GM13977 (cell line): Measurements from ENCODE around the gene PARD3.

ENCODE experiments used
- DNase-seq: peaks from one replicate; pipeline ENCODE4 v3.0.0; 2012; ENCODE audit warnings: low spot score
- CTCF ChIP-seq: IDR thresholded peaks from 2 replicates; pipeline ENCODE4 v1.5.1; 2012; ENCODE audit warnings: mild to moderate bottlenecking, control low read depth; ENCODE audit not compliant: insufficient read depth; ENCODE audit errors: extremely low read depth, missing control alignments
- in situ Hi-C: fragments of 300-500 bp; cut with MboI; formaldehyde crosslinking; loops from one replicate; pipeline ENCODE4 v1.12.0; 2022; ENCODE audit warnings: low sequenced_read_pairs, low pct_unique_long_range_greater_than_20kb, mixed read lengths, inconsistent platforms; ENCODE audit not compliant: unreplicated experiment

The PARD3 gene

GRCh38 chr10:34504534-34504933, 310.6 kb downstream of the PARD3 start:
- no peak for DNase-seq
- in situ Hi-C loops: loop anchor here (25.0 kb wide), 1 partner anchor 133 kb away; no protein-coding TSS in a partner anchor
- TF ChIP-seq CTCF: no peak

- DNase-seq: no peak
- in situ Hi-C loops: loop anchor here (25.0 kb wide), 1 partner anchor 134 kb away; no protein-coding TSS in a partner anchor
- TF ChIP-seq CTCF: no peak
Measured at GRCh38 chr10:34503704-34504103, 311.4 kb downstream of the PARD3 start.

GRCh38 chr10:34499612-34500279, 315.4 kb downstream of the PARD3 start:
- no peak for DNase-seq
- in situ Hi-C loops: loop anchor here (25.0 kb wide), 1 partner anchor 138 kb away; no protein-coding TSS in a partner anchor
- TF ChIP-seq CTCF: no peak

- no peak for TF ChIP-seq CTCF
- DNase-seq: no peak
- in situ Hi-C loops: no loop called here
Measured at GRCh38 chr10:34498821-34499220, 316.3 kb downstream of the PARD3 start.

GRCh38 chr10:34495938-34496337, 319.2 kb downstream of the PARD3 start:
- no peak for DNase-seq
- in situ Hi-C loops: no loop called here
- no peak for TF ChIP-seq CTCF

GRCh38 chr10:34494012-34494411, 321.1 kb downstream of the PARD3 start:
- in situ Hi-C loops: no loop called here
- TF ChIP-seq CTCF: no peak
- no peak for DNase-seq

GRCh38 chr10:34492081-34492480, 323.0 kb downstream of the PARD3 start:
- no peak for TF ChIP-seq CTCF
- in situ Hi-C loops: no loop called here
- DNase-seq: no peak
